IPS-11a (cell line): ENCODE results near the gene GLT1D1.

Source experiments
- H3K4me3 ChIP-seq: one replicate; pipeline ENCODE4 v1.5.1; 2013; ENCODE audit warnings: low read depth, low read length, control low read depth

Gene GLT1D1

GRCh38 chr12:128959901-128960300, 106.6 kb downstream of the GLT1D1 start:
- no peak overlapping the region for H3K4me3 ChIP-seq

DNA sequence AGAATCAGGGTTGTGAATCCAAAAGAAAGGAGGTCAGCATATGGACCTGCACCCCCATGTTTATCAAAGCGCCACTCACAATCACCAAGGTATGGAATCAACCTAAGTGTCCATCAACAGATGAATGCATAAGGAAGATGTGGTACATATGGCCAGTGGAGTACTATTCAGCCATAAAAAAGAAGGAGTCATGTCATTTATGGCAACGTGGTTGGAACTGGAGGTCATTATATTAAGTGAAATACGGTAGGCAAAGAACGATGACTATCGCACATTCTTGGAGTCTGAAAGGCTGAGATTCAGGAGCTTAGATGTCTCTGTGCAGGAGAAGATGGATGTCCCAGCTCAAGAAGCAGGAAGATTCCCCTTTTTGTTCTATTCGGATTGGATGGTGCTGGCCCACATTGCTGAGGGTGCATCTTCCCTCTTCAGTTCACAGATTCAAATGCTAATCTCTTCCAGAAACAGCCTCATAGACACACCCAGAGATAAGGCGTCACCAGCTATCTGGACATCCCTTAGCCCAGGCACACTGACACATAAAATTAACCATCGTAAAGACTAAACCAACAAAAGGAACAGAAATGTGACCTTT, 108.1 kb downstream of the GLT1D1 start:
- no peak overlapping the region for H3K4me3 ChIP-seq

- H3K4me3 ChIP-seq = no peak overlapping the region
These were observed 108.7 kb downstream of the GLT1D1 start for GRCh38 chr12:128961957-128962356.

GRCh38 chr12:128966203-128966810, 113.0 kb downstream of the GLT1D1 start:
- no peak overlapping the region for H3K4me3 ChIP-seq

DNA sequence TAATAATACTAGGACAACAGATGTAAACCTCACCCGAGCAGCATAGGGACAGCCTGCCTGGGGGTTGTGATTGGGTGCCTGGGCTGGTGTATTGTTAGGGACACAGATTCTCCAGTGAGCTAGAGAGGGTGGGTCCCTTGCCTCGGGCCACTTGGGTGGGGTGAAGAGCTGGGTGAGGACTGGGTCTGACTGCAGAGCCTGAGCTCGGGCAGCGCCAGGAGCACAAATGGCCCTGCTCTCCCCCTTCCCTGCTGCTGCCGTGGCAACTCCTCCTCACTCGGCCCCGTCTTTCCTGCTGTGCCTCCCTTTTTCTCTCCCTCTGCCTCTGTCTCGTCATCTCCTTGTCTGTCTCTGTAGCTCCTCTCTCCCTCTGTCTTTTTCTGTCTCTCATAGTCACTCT, 115.4 kb downstream of the GLT1D1 start:
- H3K4me3 ChIP-seq = no peak overlapping the region

DNA sequence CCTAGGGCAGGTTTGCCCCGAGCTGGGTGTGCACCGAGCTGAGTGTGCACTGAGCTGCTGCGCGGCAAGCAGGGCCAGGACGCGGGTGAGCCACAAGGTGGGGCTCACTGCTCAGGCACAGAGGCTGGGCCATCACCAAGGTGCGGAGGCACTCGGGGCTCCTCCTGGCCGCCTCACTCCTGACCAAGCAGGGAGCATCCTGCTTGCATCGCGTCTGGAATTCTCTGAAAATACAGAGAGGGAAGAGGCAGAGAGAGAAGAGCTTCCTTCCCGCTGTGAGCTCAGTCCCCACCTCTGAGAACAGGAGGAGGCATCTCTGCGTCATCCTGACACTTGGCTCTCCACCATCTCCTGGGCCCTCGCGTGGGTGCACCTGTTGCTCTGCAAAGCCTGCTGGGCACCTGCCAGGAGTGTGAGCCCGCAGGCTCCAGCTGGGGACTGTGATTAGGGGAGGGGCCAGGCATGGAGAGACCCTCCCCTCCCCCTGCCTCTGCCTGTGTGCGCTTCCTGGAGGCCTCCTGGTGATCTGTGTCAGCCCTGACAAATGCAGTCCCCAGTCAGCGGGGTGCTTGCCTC, 116.3 kb downstream of the GLT1D1 start:
- H3K4me3 ChIP-seq = peak overlapping the region; percentile 22

GRCh38 chr12:128970110-128970509, 116.8 kb downstream of the GLT1D1 start:
- peak overlapping the region; percentile 4 for H3K4me3 ChIP-seq

DNA sequence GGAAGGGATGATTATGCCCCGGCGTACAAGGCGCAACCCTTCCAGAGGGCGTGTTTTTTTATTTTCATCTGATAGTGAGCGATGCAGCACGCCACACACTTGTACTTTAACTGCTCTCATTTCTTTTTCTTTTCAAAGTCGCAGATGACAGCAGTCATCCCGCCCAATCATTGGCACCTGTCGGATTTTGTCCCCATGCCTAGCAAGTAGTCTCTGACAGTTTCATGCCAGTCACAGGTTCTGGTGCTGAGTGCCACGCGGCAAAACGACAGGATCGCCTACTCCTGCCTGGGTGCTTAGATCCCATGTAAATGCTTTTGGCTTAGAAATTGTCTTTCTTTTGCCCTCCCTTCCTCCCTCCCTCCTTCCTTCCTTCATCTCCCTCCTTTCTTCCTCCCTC, 117.7 kb downstream of the GLT1D1 start:
- no peak overlapping the region for H3K4me3 ChIP-seq

DNA sequence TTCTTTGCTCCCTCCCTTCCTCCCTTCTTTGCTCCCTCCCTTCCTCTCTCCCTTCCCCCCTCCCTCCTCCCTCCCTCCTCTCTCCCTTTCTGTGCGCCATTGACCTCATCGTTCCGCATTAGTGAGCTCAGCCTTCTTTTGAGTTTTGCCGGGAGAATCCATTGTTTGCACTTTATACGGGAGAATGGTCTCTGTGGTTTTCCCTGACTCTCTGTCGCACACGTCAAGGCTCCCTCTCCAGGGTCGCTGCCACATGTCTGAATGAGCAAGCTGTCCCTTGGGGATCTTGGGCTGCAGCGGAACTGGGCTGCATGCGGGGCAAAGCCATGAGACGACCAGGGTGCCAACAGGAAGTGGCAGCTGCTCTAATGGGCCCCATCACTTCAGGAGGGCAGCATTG, 118.5 kb downstream of the GLT1D1 start:
- H3K4me3 ChIP-seq = no peak overlapping the region

GRCh38 chr12:128973883-128974681, 120.8 kb downstream of the GLT1D1 start:
- no peak overlapping the region for H3K4me3 ChIP-seq

DNA sequence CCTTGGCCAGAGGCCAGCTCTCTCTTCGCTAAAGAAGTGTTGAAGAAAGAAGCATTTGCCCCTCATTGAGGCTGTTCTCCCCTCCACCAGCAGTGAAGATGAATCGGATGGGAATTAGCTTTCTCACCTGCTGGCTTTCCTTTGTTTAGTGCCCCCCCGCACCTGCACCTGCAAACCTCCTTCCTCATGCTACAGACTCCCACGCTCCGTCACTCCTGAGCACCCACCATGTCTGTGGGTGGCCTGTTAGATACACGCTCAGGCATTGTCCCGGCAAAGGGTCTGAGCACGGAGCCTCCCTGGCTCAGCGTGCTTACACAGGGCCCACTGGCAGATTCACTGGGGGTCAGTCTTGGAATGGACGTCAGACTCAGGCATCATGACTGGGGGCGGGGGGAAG, 121.6 kb downstream of the GLT1D1 start:
- no peak overlapping the region for H3K4me3 ChIP-seq

DNA sequence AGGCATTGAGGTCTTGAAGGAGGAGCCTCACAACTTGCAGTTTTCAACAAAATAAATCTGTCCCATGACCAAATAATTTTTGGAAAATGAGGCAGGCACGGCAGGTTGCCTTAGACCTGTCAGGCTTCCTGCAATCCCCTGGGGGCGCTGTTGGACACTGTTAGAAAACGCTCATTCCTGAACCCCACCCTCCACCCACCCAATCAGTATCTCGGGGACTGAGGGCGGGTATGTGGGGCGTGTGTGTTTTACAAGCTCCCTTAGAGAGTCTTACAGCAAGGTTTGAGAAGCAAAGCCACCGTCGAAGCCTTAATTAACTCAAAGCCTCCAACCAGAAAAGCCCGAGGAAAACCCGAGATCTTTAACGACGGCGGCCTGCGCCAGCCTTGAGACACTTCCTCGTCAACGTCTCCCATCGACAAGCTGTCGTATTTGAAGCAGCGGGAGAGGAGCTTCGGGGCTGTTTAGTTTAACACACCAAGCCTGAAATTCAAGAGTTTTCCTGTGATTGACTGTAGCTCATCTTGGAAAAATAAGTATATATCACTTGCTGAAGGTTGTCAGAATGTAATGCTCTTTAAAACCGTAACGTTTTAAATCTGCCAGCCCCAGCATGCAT, 123.0 kb downstream of the GLT1D1 start:
- H3K4me3 ChIP-seq = no peak overlapping the region

- no peak overlapping the region for H3K4me3 ChIP-seq
These were observed 124.2 kb downstream of the GLT1D1 start for GRCh38 chr12:128977441-128977840.

GRCh38 chr12:128978067-128978466, 124.8 kb downstream of the GLT1D1 start:
- no peak overlapping the region for H3K4me3 ChIP-seq

- no peak overlapping the region for H3K4me3 ChIP-seq
These were observed 127.3 kb downstream of the GLT1D1 start for GRCh38 chr12:128980623-128981022.

GRCh38 chr12:128981971-128982533, 128.8 kb downstream of the GLT1D1 start:
- H3K4me3 ChIP-seq = no peak overlapping the region

- no peak overlapping the region for H3K4me3 ChIP-seq
These were observed 129.7 kb downstream of the GLT1D1 start for GRCh38 chr12:128982933-128983332.

DNA sequence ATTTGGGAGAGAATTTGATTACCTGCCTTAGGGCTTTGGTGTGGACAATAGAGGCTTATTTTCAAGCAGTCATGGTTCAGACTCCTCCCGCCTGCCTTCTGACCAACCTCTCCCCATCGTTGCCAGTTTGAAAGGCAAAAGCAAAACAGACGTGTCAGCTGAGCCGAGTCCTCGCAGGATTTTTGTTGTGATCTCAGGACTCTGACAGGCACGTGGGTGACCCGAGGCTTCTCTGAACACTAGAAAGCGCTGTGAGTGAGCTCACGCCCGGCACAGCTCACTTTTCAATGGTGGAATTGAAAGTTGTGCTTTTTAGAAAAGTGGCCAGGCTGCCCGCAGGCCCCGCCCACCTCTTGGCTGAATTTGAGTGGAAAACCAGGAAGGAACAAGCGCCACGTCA, 130.1 kb downstream of the GLT1D1 start:
- no peak overlapping the region for H3K4me3 ChIP-seq

- H3K4me3 ChIP-seq = no peak overlapping the region
These were observed 133.7 kb downstream of the GLT1D1 start for GRCh38 chr12:128986957-128987356.

- H3K4me3 ChIP-seq = no peak overlapping the region
These were observed 136.0 kb downstream of the GLT1D1 start for GRCh38 chr12:128989287-128989686.

GRCh38 chr12:128991716-128992115, 138.4 kb downstream of the GLT1D1 start:
- no peak overlapping the region for H3K4me3 ChIP-seq
